Mucosa of rectum (tissue), 2 donors: ENCODE data around the gene NPBWR2.

Experiments used
- H3K27ac ChIP-seq, 2 donors: one replicate each; pipeline ENCODE4 v1.7.0; 2013; ENCODE audit warnings: inconsistent platforms in 2 of 2, low read depth in 2 of 2, low read length in 2 of 2
- H3K27me3 ChIP-seq, 2 donors: one replicate each; pipeline ENCODE4 v1.7.0; 2013; ENCODE audit warnings: low read length in 2 of 2; ENCODE audit not compliant: control insufficient read depth in 2 of 2, insufficient read depth in 2 of 2
- H3K36me3 ChIP-seq, 2 donors: one replicate each; pipeline ENCODE4 v1.7.0; 2013; ENCODE audit warnings: low read length in 2 of 2; ENCODE audit not compliant: control insufficient read depth in 2 of 2, insufficient read depth in 2 of 2
- H3K4me1 ChIP-seq, 2 donors: one replicate each; pipeline ENCODE4 v1.7.0; 2013; ENCODE audit warnings: low read length in 2 of 2, mild to moderate bottlenecking in 1 of 2; ENCODE audit not compliant: control insufficient read depth in 2 of 2, insufficient read depth in 2 of 2
- H3K4me3 ChIP-seq, 2 donors: one replicate each; pipeline ENCODE4 v1.7.0; 2013; ENCODE audit warnings: low read length in 2 of 2
- H3K9ac ChIP-seq, 2 donors: one replicate each; pipeline ENCODE4 v1.7.0; 2013; ENCODE audit warnings: low read length in 2 of 2, low read depth in 1 of 2, mild to moderate bottlenecking in 1 of 2
- H3K9me3 ChIP-seq, 2 donors: one replicate each; pipeline ENCODE4 v1.7.0; 2013; ENCODE audit warnings: low read length in 2 of 2; ENCODE audit not compliant: control insufficient read depth in 2 of 2
- donor health status: healthy.
- donor health status: Normal muscosa, but diverticular disease.

The NPBWR2 gene

GRCh38 chr20:64056639-64056888 lies 50.8 kb downstream of the NPBWR2 start:
- Histone ChIP-seq H3K9me3 (no peaks in the 10 kb centered on the region), H3K4me3 (no peak overlapping the region), H3K9ac (no peak overlapping the region), H3K27me3 (peaks cover 12 to 44% of the 10 kb centered on the region in 2 donors), H3K36me3 (no peaks in the 10 kb centered on the region), H3K27ac (peak overlapping the region; percentile 11 to 16), H3K4me1 (peaks cover 3 to 6% of the 10 kb centered on the region in 2 donors)

GRCh38 chr20:64055893-64056638 lies 51.3 kb downstream of the NPBWR2 start:
- no peak overlapping the region for H3K4me3 ChIP-seq
- peaks cover 12 to 49% of the 10 kb centered on the region in 2 donors for H3K27me3 ChIP-seq
- peak overlapping the region in 1 of 2 donors; percentile 16 for H3K27ac ChIP-seq
- H3K9ac ChIP-seq: no peak overlapping the region
- no peaks in the 10 kb centered on the region for H3K36me3 ChIP-seq
- H3K9me3 ChIP-seq: no peaks in the 10 kb centered on the region
- peaks cover 3 to 6% of the 10 kb centered on the region in 2 donors for H3K4me1 ChIP-seq

GRCh38 chr20:64055396-64055892 lies 51.9 kb downstream of the NPBWR2 start:
- Histone ChIP-seq H3K27ac (peak overlapping the region in 1 of 2 donors; percentile 16), H3K4me3 (no peak overlapping the region), H3K27me3 (peaks cover 18 to 55% of the 10 kb centered on the region in 2 donors), H3K4me1 (peaks cover 3 to 6% of the 10 kb centered on the region in 2 donors), H3K9me3 (no peaks in the 10 kb centered on the region), H3K9ac (no peak overlapping the region), H3K36me3 (no peaks in the 10 kb centered on the region)

GRCh38 chr20:64053841-64054661 lies 53.3 kb downstream of the NPBWR2 start:
- H3K27me3 ChIP-seq: peaks cover 25 to 63% of the 10 kb centered on the region in 2 donors
- no peak overlapping the region for H3K4me3 ChIP-seq
- no peaks in the 10 kb centered on the region for H3K36me3 ChIP-seq
- H3K9ac ChIP-seq: no peak overlapping the region
- H3K4me1 ChIP-seq: peaks cover 5 to 6% of the 10 kb centered on the region in 2 donors
- H3K27ac ChIP-seq: peak overlapping the region in 1 of 2 donors; percentile 32
- no peaks in the 10 kb centered on the region for H3K9me3 ChIP-seq
